T-helper 1 cell treated with Interleukin-12 subunit alpha and Interleukin-12 subunit beta and Interleukin-4 antibody, amounts not matched to agents 30 μg/mL and 1 μg/mL, for 36 hours (primary cell): Measurements from ENCODE around the gene FFAR4.

ENCODE experiments used
- H3K27ac Mint-ChIP-seq: one replicate; pipeline ENCODE4 v1.8.0; 2021; ENCODE audit warnings: mild to moderate bottlenecking, mixed read lengths
- H3K27me3 Mint-ChIP-seq: one replicate; pipeline ENCODE4 v1.8.0; 2021; ENCODE audit warnings: low read depth, mixed read lengths
- H3K36me3 Mint-ChIP-seq: one replicate; pipeline ENCODE4 v1.8.0; 2021; ENCODE audit warnings: low read depth, mixed read lengths
- H3K4me1 Mint-ChIP-seq: one replicate; pipeline ENCODE4 v1.8.0; 2021; ENCODE audit warnings: low read depth, mixed read lengths
- H3K4me3 Mint-ChIP-seq: one replicate; pipeline ENCODE4 v1.8.0; 2021; ENCODE audit warnings: mild to moderate bottlenecking, moderate library complexity, mixed read lengths
- H3K9me3 Mint-ChIP-seq: one replicate; pipeline ENCODE4 v1.8.0; 2021; ENCODE audit warnings: mixed read lengths

The FFAR4 gene

GRCh38 chr10:93554760-93555432, 11.6 kb upstream of the FFAR4 start:
- Mint-ChIP-seq H3K27me3 (no peaks in the 10 kb centered on the region), H3K27ac (no peak overlapping the region), H3K9me3 (no peaks in the 10 kb centered on the region), H3K36me3 (no peaks in the 10 kb centered on the region), H3K4me3 (no peak overlapping the region), H3K4me1 (no peaks in the 10 kb centered on the region)

- H3K27ac Mint-ChIP-seq: no peak overlapping the region
- H3K4me3 Mint-ChIP-seq: no peak overlapping the region
- H3K36me3 Mint-ChIP-seq: no peaks in the 10 kb centered on the region
- H3K27me3 Mint-ChIP-seq: peaks cover 7% of the 10 kb centered on the region
- no peaks in the 10 kb centered on the region for H3K9me3 Mint-ChIP-seq
- H3K4me1 Mint-ChIP-seq: no peaks in the 10 kb centered on the region
These were observed 7.0 kb upstream of the FFAR4 start for GRCh38 chr10:93559490-93559889.

- no peaks in the 10 kb centered on the region for H3K4me1 Mint-ChIP-seq
- H3K27ac Mint-ChIP-seq: no peak overlapping the region
- no peak overlapping the region for H3K4me3 Mint-ChIP-seq
- peaks cover 16% of the 10 kb centered on the region for H3K27me3 Mint-ChIP-seq
- no peaks in the 10 kb centered on the region for H3K9me3 Mint-ChIP-seq
- no peaks in the 10 kb centered on the region for H3K36me3 Mint-ChIP-seq
These were observed 5.9 kb upstream of the FFAR4 start for GRCh38 chr10:93560541-93560940.

- Mint-ChIP-seq H3K9me3 (no peaks in the 10 kb centered on the region), H3K27me3 (peaks cover 58% of the 10 kb centered on the region), H3K27ac (no peak overlapping the region), H3K4me3 (no peak overlapping the region), H3K36me3 (no peaks in the 10 kb centered on the region), H3K4me1 (no peaks in the 10 kb centered on the region)
These were observed 1.0 kb upstream of the FFAR4 start for GRCh38 chr10:93565446-93565845.

- H3K9me3 Mint-ChIP-seq: no peaks in the 10 kb centered on the region
- no peaks in the 10 kb centered on the region for H3K36me3 Mint-ChIP-seq
- peaks cover 73% of the 10 kb centered on the region for H3K27me3 Mint-ChIP-seq
- no peaks in the 10 kb centered on the region for H3K4me1 Mint-ChIP-seq
- H3K4me3 Mint-ChIP-seq: no peak overlapping the region
- no peak overlapping the region for H3K27ac Mint-ChIP-seq
These were observed 1.0 kb downstream of the FFAR4 start for GRCh38 chr10:93567277-93568104.

GRCh38 chr10:93568105-93568390, 1.6 kb downstream of the FFAR4 start:
- H3K9me3 Mint-ChIP-seq: no peaks in the 10 kb centered on the region
- H3K4me1 Mint-ChIP-seq: no peaks in the 10 kb centered on the region
- H3K36me3 Mint-ChIP-seq: no peaks in the 10 kb centered on the region
- no peak overlapping the region for H3K4me3 Mint-ChIP-seq
- H3K27me3 Mint-ChIP-seq: peaks cover 76% of the 10 kb centered on the region
- H3K27ac Mint-ChIP-seq: no peak overlapping the region

- no peak overlapping the region for H3K27ac Mint-ChIP-seq
- H3K27me3 Mint-ChIP-seq: peaks cover 83% of the 10 kb centered on the region
- H3K9me3 Mint-ChIP-seq: no peaks in the 10 kb centered on the region
- H3K36me3 Mint-ChIP-seq: no peaks in the 10 kb centered on the region
- H3K4me3 Mint-ChIP-seq: no peak overlapping the region
- peaks cover 3% of the 10 kb centered on the region for H3K4me1 Mint-ChIP-seq
These were observed 3.9 kb downstream of the FFAR4 start for GRCh38 chr10:93570383-93570782.

- no peaks in the 10 kb centered on the region for H3K9me3 Mint-ChIP-seq
- no peak overlapping the region for H3K4me3 Mint-ChIP-seq
- H3K27me3 Mint-ChIP-seq: peaks cover 65% of the 10 kb centered on the region
- peaks cover 3% of the 10 kb centered on the region for H3K4me1 Mint-ChIP-seq
- H3K27ac Mint-ChIP-seq: no peak overlapping the region
- no peaks in the 10 kb centered on the region for H3K36me3 Mint-ChIP-seq
These were observed 6.1 kb downstream of the FFAR4 start for GRCh38 chr10:93572606-93573005.

GRCh38 chr10:93573051-93573909, 6.8 kb downstream of the FFAR4 start:
- no peak overlapping the region for H3K4me3 Mint-ChIP-seq
- peaks cover 3% of the 10 kb centered on the region for H3K4me1 Mint-ChIP-seq
- H3K27me3 Mint-ChIP-seq: peaks cover 58% of the 10 kb centered on the region
- H3K36me3 Mint-ChIP-seq: no peaks in the 10 kb centered on the region
- no peaks in the 10 kb centered on the region for H3K9me3 Mint-ChIP-seq
- no peak overlapping the region for H3K27ac Mint-ChIP-seq

- H3K27ac Mint-ChIP-seq: no peak overlapping the region
- no peak overlapping the region for H3K4me3 Mint-ChIP-seq
- peaks cover 52% of the 10 kb centered on the region for H3K27me3 Mint-ChIP-seq
- H3K36me3 Mint-ChIP-seq: no peaks in the 10 kb centered on the region
- H3K9me3 Mint-ChIP-seq: no peaks in the 10 kb centered on the region
- H3K4me1 Mint-ChIP-seq: peaks cover 3% of the 10 kb centered on the region
These were observed 7.5 kb downstream of the FFAR4 start for GRCh38 chr10:93573924-93574323.

GRCh38 chr10:93576888-93577287, 10.4 kb downstream of the FFAR4 start:
- Mint-ChIP-seq H3K9me3 (peaks cover 4% of the 10 kb centered on the region), H3K4me1 (peaks cover 3% of the 10 kb centered on the region), H3K4me3 (no peak overlapping the region), H3K36me3 (no peaks in the 10 kb centered on the region), H3K27me3 (peaks cover 29% of the 10 kb centered on the region), H3K27ac (no peak overlapping the region)

GRCh38 chr10:93577565-93577964, 11.1 kb downstream of the FFAR4 start:
- H3K27me3 Mint-ChIP-seq: peaks cover 22% of the 10 kb centered on the region
- peaks cover 3% of the 10 kb centered on the region for H3K4me1 Mint-ChIP-seq
- no peaks in the 10 kb centered on the region for H3K36me3 Mint-ChIP-seq
- no peak overlapping the region for H3K27ac Mint-ChIP-seq
- peaks cover 4% of the 10 kb centered on the region for H3K9me3 Mint-ChIP-seq
- H3K4me3 Mint-ChIP-seq: no peak overlapping the region

GRCh38 chr10:93579089-93579488, 12.6 kb downstream of the FFAR4 start:
- H3K4me3 Mint-ChIP-seq: no peak overlapping the region
- no peak overlapping the region for H3K27ac Mint-ChIP-seq
- peaks cover 11% of the 10 kb centered on the region for H3K27me3 Mint-ChIP-seq
- no peaks in the 10 kb centered on the region for H3K4me1 Mint-ChIP-seq
- no peaks in the 10 kb centered on the region for H3K36me3 Mint-ChIP-seq
- peaks cover 4% of the 10 kb centered on the region for H3K9me3 Mint-ChIP-seq

- Mint-ChIP-seq H3K4me3 (no peak overlapping the region), H3K9me3 (peaks cover 4% of the 10 kb centered on the region), H3K36me3 (no peaks in the 10 kb centered on the region), H3K27ac (no peak overlapping the region), H3K27me3 (peaks cover 4% of the 10 kb centered on the region), H3K4me1 (no peaks in the 10 kb centered on the region)
These were observed 13.7 kb downstream of the FFAR4 start for GRCh38 chr10:93579985-93580711.
